Kasumi-1 (cell line): ENCODE measurements around the gene PPP3CB.

Experiments
- DNase-seq, 2 experiments: peaks; one replicate each; lab custom pipeline; 2025; lab: John Stamatoyannopoulos, UW

PPP3CB gene

DNA sequence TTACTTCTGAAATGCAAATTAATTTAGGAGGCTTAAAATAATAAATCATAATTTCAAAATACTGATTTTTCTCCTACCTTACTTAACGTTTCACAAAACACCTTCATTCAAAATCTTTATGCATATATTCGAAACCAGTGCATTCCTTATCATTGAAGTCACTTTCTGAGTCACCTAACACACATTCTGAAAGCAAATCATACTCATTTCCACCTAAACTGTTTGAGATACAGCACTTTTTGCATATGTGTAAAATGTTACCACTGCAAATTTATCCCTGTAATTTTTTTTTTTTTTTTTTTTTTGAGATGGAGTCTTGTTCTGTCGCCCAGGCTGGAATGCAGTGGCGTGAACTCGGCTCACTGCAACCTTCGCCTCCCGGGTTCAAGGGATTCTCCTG, 15.7 kb downstream of the PPP3CB start:
- DNase-seq = no peak

DNA sequence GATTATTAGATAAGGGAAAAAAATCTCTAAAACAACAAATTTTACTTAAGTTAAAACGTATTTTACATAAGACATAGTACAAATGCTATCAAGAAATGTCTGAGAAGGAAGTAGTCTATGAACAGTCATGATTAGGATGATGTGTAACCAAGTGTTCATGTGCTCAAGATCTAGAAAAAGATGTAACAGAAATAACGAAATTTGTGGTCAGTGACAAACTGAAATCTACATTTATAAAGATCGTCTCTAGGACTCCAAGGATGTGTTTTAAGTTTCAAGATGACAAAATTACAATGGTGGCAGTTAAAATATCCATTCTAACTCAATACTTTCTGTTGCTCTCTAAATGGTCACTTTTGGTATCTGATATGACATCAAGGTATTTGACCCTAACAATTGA, 17.2 kb downstream of the PPP3CB start:
- no peak for DNase-seq

DNA sequence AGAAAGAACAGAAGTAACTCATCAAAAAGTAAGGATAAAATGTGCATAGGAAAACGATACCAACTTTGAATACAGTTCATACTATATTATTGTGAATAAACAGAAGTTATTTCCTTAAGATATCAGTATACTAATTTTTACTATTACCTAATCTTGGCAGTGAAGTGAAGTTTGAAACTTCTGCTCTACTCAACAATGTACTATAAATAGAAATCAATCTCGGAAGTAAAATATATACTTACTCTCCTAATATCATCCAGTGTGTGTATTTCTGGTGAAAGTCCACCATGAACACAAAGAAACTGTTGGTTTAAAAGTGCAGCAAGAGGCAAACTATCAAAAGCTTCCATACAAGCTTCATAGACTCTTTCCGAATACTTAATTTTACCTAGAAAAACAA, 24.6 kb downstream of the PPP3CB start:
- no peak for DNase-seq

DNA sequence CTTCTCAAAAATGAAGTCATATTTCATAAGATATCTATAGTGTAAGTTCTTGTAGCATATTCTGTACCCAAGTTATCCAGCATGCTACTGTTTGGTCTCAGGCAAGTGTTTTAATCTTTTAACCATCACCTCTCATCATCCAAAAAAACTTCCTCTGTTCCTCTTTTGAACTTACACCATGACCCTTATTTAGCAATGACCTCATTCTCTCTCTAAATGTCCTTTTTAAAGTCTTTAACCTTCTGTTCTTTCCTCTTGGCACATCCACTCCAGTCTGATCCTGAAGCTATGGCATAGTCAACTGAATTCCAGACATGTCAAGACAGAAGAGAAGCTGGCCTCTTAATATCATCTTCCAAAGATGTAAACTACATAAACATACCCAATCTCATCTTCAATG, 26.2 kb downstream of the PPP3CB start:
- DNase-seq = no peak

DNA sequence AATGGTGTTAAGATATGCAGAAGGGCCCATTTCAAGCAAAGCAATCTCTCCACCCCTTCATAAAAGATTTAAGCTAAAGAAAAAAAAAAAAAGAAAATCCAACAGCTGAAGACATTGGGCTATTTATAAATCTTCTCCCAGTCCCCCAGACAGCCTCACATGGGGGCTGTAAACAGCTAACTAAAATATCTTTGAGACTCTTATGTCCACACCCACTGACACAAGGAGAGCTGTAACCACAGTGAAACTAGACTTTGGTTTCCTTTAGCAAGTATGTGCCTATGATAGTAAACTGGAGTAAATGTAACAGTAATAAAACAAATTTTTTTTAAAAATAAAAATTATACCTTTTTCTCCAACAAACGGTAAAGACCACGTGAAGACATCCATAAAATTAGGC, 28.6 kb downstream of the PPP3CB start:
- no peak for DNase-seq

DNA sequence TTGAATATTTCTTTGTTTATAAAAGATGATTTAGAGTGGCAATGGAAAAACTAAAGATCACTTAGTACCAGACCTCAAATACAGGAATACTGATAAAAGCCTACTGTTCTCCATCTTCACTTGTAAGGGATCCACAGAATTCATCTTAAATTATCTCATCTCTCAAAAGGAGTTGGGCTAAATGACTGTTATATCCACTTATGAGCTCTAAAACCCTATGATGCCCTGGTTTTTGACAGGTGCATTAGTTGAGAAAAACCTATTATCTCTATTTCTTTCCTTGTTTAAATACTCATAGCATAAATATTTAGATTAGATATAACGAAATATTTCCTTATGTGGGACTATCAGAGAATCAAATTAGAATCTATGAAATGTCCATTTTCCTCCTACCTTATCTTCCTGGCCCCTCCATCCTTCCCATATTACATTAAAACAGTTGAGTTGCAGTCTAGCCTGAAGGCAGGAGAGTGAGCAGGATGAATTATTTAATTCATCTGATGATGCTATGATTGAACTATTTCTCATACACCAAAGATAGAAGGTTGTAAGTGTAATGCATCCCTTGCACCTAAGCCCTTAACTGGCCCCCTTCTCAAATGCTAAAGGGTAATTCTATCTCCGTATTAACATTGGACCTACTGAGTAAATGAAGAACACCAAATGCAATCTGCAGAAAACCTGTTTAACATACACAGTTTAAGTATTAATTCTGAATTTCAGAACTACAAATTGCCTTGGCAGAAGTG, 29.7 kb downstream of the PPP3CB start:
- DNase-seq = no peak

DNA sequence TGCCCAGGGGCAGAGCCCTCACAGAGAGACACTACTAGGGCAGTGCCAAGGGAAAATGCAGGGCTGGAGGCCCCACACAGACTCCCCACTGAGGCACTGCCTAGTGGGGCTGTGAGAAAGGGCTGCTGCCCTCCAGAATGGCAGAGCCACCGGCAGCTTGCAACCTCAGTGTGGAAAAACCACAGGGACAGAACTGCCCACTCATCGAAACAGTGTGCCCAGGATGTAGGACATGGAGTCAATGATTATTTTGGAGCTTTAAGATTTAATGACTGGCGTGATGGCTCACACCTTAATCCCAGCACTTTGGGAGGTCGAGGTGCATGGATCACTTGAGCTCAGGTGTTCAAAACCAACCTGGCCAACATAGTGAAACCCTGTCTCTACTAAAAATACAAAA, 34.9 kb downstream of the PPP3CB start:
- no peak for DNase-seq

DNA sequence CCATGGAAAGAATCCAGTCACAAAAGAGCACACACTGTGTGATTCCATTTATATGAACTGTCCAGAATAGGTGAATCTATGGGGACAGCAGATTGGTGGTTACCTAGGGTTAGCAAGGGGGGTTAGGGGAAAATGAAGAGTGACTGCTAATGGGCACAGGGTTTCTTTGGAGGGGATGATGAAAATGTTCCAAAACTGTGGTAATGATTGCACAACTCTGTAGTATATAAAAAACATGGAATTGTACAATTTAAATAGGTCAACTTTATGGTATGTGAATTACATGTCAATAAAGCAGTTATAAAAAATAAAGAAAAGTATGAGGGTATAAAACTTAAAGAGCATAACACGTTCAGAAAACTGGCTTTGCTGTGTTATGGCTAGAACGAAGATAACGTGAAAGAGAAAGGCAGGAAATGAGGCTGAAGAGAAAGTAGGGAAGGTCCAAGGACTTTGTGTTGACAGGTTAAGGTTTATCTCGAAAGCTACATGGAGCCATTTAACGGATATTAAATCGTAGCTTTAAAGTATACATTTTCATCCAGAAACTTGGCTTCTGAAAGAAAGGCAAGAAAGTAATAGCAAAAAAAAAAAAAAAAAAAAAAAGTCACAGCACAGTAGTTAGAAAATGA, 36.0 kb downstream of the PPP3CB start:
- DNase-seq = no peak

DNA sequence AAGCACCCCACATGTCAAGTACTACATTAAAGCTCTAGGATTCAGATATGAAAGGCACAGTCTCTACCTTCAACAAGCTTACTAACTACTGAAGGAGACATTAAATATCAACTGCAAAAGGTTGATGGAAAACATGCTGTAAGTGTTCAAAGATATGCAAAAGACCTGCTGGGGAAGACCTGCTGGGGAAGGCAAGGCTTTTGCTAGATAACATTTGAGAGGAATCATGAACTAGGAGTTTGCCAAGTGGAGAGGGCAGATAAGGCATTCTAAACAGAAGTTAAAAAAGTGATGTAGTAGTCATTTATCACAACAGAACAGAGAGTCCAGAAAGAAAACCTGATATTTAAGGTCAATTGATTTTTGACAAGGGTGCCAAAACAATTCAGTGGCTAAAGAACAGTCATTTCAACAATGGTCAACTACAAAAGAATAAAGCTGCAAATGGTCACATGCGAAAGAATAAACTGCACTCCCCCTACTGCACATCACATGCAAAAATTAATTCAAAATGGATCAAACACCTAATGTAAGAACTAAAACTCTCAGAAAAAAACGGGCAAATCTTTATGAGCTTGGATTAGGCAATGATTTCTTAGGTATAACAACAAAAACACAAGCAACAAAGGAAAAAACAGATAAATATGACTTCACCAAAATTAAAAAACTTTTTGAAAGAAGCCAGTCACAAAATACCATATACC, 39.5 kb downstream of the PPP3CB start:
- no peak for DNase-seq

DNA sequence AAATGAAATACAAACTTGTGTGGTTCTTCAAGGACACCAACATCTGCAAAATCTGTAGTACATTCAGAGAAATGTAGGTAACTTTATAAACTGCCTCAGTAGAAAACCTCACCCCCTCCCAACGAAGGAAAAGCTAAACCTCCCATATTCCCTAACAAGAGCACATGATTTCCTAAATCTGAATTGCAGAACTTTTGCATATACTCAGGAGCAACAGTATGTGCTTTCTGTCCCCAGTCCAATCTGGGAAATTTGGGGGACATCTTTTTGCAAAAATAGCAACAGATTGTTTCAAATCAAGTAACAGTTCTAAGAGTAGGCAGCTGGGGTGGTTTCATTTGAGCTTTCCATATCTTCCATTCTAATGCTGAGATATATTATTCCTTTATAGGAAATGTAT, 46.7 kb downstream of the PPP3CB start:
- DNase-seq = no peak

DNA sequence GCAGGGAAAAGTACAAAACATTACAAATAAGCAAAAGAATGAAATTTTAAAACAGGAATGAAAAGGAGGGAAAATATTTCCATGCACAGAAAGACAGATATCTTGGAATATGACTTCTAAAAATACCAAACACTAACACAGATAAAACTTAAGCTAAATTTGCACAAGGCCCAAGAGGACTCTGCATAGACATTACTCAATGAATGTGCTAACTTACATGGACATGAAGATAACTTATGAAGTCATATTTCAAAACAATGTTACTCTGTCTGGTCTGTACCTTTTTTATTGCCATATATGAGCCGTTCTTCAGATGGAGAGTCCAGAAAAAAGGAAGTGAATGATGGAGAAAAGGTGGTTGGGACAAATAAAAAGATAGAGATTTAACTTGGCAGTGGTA, 47.4 kb downstream of the PPP3CB start:
- DNase-seq = no peak

DNA sequence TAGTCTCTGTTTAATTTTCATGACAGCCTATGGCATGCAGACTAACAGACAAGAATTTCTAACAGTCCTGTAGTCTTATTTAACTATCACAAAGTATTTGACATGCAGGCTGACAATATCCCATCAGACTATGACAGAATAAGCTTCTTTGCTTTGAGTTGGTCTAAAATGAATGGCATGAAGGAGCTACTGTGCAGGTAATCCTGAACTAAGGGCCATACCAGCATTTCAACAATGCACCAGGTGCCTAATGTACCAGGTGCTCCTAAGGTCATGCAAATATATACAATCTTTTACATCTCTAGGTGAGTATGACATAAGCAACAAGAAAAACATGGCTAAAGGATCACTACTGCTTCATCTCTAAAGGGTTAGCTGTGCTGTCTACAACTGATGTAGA, 48.9 kb downstream of the PPP3CB start:
- DNase-seq = no peak

DNA sequence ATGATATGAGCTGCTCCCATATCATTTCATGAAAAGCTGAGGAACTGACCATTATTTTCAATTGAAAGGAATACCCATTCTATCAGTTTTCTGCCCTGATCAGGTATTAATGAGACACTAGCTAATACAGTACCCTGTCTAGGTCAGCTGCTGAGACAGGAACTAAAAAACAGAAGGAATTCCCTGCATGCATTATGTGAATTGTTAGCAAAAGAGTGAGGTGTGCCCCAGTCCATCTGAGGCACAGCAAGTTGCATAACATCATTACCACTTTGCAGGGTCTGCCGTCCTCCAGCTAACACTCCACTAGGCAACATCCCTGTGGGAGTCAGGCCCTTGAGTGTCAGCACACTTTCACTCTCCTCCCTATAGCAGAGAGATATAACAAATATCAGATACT, 51.4 kb downstream of the PPP3CB start:
- DNase-seq = no peak

DNA sequence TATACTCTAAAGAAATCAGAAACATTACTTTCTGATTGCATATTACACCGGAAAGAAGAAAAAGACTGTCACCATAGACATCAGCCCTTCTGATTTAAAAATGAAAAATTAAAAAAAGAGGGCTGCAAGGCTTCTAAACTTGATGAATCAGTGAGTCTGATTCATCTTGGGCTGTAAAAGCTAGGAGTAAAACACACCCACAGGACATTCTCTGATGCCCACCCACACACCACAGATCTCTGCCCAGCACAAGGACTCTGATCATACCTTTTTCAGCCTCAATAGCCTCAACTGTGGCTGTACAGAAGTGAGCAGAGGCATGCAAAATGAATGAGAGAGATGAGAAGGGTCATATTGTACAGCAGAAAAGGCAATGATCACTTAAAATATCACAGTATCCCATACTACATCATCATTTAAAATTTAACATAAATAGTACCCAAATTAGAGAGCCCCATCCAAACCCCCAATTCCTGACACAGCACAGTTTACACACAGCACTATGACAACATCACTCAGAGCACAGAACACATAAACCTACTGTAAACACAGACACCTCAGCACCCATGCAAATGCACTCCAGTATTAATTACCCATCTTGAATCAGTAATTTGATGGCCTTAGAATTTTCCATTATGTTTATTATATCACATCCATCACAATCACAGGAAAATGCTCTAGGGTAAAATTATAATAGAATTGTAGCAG, 56.1 kb downstream of the PPP3CB start:
- DNase-seq = no peak

DNA sequence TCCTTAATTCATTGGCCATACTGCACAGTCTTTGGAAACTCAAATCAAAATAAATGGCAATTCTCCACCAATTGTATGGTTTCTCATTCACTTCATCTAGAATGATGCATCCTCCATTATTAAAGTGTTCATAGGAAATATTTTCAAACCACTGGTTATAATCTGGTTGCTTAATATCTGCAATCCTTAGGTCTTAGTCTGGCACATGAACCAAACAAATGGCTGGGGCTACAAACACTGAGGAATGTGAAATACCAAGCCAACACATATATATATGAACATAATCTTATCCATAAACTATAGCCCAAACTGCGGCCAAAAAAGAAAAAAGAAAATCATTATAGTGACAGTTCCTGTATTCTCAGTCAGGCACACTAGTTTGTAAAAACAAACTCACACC, 56.8 kb downstream of the PPP3CB start:
- DNase-seq = no peak

DNA sequence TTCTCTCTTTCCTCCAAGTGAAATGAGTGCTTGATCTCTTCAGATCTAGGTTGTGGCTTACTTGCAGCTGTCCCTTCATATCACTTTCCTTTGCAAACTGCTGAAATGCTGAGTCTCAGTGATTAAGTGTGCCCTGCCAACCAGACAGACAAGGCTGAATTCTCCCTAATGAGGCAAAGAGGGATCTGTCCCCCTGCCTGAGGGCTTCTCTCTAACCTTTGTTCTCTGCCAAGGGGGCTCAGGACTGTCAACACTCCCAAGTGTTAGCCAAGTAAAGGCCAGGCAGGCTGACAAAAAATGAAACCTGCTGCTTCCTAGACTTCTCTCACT, 62.3 kb downstream of the PPP3CB start, which contains the start of gene MSS51:
Gene MSS51 (minus strand): TSS at position 24 of the 330 bp plus-strand sequence. CDS start 5,277 bp downstream, outside the sequence.
- DNase-seq = no peak

DNA sequence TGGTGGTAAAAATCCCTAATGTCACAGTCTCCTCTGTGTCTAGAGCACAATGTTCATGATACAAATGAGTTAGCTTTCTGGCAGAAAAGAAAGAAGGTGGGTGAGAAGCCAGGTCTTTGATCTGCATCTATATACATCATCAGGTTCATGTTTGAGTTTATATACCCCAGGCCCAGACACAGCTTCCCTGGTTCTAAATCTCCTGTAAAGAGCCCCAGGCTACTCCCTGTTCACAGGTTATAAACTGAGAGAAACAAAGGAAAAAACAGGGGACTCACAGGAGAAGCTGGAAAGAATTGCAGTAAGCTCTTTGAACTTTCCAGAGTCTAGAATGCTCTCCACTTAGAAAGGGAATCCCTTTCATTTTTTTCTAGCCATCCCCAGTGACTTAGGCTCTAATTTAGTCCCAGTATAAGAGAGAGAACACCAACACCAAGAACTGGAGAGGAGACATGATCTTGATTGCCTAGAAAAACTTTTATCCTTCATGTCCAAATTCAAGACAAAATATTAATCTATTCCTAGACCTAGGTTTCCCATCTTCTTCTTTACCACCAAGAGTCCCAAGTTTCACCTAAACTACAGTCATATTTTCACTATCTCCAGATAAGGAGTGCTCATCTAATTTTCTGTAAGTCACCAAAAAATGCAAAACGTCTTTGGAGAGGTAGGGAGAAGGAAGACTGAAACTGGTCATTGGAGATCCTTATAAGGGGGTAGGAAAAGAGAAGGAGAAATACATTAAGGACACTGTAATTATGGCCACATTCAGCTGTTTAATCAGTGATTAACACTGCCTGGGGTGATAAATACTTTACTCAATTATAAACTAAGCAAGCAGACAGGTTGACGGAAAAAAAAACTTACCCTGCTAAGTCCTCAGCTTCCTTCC, 62.9 kb downstream of the PPP3CB start:
- DNase-seq = no peak

DNA sequence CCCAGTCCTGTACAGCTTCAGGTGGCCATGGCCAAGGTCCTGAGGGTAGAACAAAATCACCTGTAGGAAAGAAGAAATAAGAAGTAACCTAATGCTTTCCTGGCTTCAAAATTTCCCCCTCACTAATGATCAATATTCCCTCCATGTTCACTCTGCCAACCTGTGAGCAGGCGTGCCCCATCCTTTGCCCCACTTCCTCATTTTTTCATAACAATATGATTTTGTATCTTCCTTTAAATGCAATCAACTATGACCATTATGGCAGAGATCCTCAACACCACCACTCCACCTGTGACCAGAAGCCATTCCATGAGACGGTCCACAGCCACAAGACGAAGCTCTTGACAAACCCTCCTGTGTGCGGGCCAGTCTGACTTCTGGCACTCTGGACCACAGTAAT, 69.5 kb downstream of the PPP3CB start:
- no peak for DNase-seq

DNA sequence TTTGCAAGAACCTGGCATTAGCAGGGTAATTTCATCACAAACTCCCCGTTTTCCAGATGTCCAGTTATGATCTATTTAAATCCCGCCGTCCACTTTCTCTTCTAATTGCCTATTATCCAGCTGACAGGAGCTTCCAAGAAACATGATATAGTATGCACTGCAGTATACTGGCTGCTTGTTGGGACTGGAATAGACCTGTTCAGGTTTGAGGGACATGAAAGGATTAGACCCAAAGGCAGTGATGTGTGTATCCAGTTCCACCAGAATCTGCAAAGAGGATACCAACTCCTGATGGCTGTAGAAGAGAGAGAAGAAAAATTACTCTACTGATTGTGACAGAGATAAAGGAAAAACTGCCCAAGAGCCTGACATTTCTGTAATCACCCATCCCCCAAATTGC, 71.3 kb downstream of the PPP3CB start:
- no peak for DNase-seq

DNA sequence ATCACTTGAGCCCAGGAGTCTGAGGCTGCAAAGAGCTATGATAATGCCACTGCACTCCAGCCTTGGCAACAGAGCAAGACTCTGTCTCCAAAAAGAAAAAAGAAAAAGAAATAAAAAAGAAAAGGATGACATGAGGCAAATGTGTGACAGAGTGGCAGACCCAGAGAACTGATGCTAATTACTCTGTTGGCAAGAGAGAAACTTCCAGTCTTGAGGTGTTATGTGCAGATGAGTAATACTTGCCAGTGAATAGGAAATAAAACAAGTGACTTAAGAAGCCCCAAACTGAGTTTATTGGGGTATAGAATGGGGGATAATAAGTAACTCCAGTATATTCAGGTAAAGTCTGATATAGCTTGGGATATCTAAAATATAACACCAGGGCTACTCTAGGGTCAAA, 72.5 kb downstream of the PPP3CB start:
- DNase-seq = no peak

DNA sequence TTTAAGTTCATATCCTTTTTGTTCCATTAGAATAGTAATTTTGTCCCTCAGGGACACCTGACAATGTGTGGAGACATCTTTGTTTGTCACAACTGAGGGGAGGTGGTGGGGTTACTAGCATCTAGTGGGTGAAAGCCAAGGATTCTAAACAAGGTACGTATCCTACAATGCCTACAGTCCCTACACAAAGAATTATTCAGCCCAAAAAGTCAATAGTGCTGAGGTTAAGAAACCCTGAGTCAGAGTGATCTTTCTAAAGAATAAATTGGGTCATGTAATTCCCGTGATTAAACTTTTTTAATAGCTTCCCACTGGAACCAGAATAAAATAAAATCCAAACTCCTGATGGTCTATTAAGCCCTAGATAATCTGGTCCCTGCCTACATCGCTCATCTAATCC, 79.3 kb downstream of the PPP3CB start:
- no peak for DNase-seq
